Heart right ventricle (tissue), 16 donors: Measurements from ENCODE around the gene ETS1. TPM values are rescaled to one million over a fixed set of nuclear protein-coding genes. Genes with fewer than 3 reads are reported as not detected.

Source experiments
- ATAC-seq, 8 donors: fragments of 200-7000 bp; cut with Tn5 transposase; one replicate each; pipeline ENCODE4 v1.9.1; 2020; ENCODE audit warnings: mild to moderate bottlenecking in 8 of 8, moderate library complexity in 8 of 8, moderate number of reproducible peaks in 1 of 8
- DNase-seq, 2 donors: peaks; one replicate each; pipeline ENCODE4 v3.0.0-alpha.2; 2020
- H3K27ac ChIP-seq, 10 donors: fragments of 200-600 bp; sonication (generic) in 2 of 10; one replicate each; pipeline versions ENCODE4 v1.5.0 to v1.8.0; 2020 to 2022; ENCODE audit warnings: mild to moderate bottlenecking in 3 of 10
- H3K27me3 ChIP-seq, 7 donors: fragments of 200-600 bp; one replicate each; pipeline ENCODE4 v1.8.0; 2021 to 2022; ENCODE audit warnings: mild to moderate bottlenecking in 2 of 7
- H3K36me3 ChIP-seq, 9 donors: fragments of 200-600 bp; sonication (generic) in 1 of 9; one replicate each; pipeline versions ENCODE4 v1.5.0 to v1.8.0; 2020 to 2022; ENCODE audit warnings: mild to moderate bottlenecking in 2 of 9
- H3K4me1 ChIP-seq, 9 donors: fragments of 200-600 bp; sonication (generic) in 1 of 9; one replicate each; pipeline versions ENCODE4 v1.5.0 to v1.8.0; 2020 to 2022; ENCODE audit warnings: mild to moderate bottlenecking in 4 of 9
- H3K4me3 ChIP-seq, 10 donors: fragments of 200-600 bp; sonication (generic) in 2 of 10; one replicate each; pipeline versions ENCODE4 v1.5.0 to v1.8.0; 2020 to 2022; ENCODE audit warnings: mild to moderate bottlenecking in 7 of 10, moderate library complexity in 2 of 10
- H3K9me3 ChIP-seq, 11 donors: fragments of 200-600 bp in 10 of 11; sonication (generic) in 2 of 11; one replicate each; pipeline versions ENCODE4 v1.5.0 to v1.8.0; 2013 to 2022; ENCODE audit warnings: mild to moderate bottlenecking in 2 of 11, control low read depth in 1 of 11, moderate library complexity in 1 of 11
- WGBS, 2 donors: extraction: QIAGEN DNeasy Blood & Tissue Kit; methylation state at CpG; one replicate each; pipeline ENCODE4 v1.1.7; 2013; ENCODE audit warnings: inconsistent platforms in 1 of 2; 5-methylcytosine and 5-hydroxymethylcytosine counted together
- intact Hi-C, 10 donors: fragments of 100-400 bp; cut with DNase I; formaldehyde crosslinking; loops; one replicate each; pipeline versions ENCODE4 v1.11.1 to v1.14.2; 2022
- polyA plus RNA-seq, 2 donors: library from polyadenylated mRNA; stranded (reverse); fragments of 200-250 nt; gene quantifications; one replicate each; pipeline ENCODE4 v1.2.3, GENCODE V29; 2013
- total RNA-seq, 10 donors: library from RNA; stranded (reverse); fragmentation: NEBNext Ultra II Directional in 3 of 10; extraction: Animal tissue kit (Norgen Biotek cat#: 25700) in 3 of 10; gene quantifications; one replicate each; pipeline versions ENCODE4 v1.2.1 to v1.2.4, GENCODE V29; 2021 to 2023
- TF ChIP-seq, protein P1 (sequence below), 9 donors: fragments of 200-600 bp; sonication (generic) in 2 of 9; IDR thresholded peaks; one replicate each; pipeline versions ENCODE4 v1.5.0 to v1.8.0; 2021 to 2022; ENCODE audit warnings: antibody characterized with exemption in 9 of 9, mild to moderate bottlenecking in 5 of 9, moderate library complexity in 1 of 9
- donor health status: Arrhythmogenic right ventricular cardiomyopathy.
- donor health status: ischemic (EF 13 %, LVEDD 7.1; RV severe dilation, severe dysfunction).
- donor health status: healthy with polysubstance abuse.
- donor health status: DM: no; HTN: yes; CAD: no.
- donor health status: DM: no; HTN: no; CAD: no.
- donor health status: ischemic (EF 25% LVEDD 6.9; RV normal size, moderate dysfunction).
- donor health status: ischemic (EF 25% LVEDD 5.7; RV mildly dilated, moderate dysfunction).
- donor health status: healthy.
- donor health status: DM: yes; HTN: yes; CAD: no.
- donor health status: Ischemic cardiomyopathy.
- donor health status: ischemic (EF 35%, LVEDD 5.7; RV mildly dilated, moderate dysfunction).
- donor health status: nonischemic (EF 11% LVEDD 7.7; RV severe dilation, severe dysfunction).
- donor health status: DM: yes; HTN: yes; CAD: no.
- donor health status: PGD.
- donor health status: ischemic (EF 29% LVEDD 5.4; RV normal size, mild dysfunction).
- donor health status: nonischemic (EF 23%, LVEDD 6.1; RV moderate dilation, normal function).

Gene ETS1
- total and polyA plus RNA-seq, 12 donors: 21.3 to 93.4 (median 50.7) TPM

DNA sequence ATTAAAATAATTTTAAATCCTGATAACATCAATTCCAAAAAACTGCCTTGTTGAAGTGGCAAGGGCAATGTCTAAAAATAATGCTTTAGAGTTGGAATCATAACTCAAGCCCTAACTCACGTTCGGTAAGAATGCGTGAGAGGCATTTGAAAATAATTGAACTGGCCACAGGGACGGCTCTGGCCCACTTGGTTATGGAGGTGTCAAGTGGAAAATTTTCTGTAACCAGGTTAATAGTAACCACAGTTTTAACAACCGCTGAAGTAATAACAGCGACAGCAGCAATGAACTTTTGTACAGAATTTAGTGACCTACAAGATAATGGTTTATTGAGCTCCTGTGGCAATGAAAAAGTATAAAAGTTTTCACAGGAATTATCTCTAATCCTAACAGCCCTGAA lies 79.4 kb downstream of the ETS1 start:
- TF ChIP-seq, protein P1, sequence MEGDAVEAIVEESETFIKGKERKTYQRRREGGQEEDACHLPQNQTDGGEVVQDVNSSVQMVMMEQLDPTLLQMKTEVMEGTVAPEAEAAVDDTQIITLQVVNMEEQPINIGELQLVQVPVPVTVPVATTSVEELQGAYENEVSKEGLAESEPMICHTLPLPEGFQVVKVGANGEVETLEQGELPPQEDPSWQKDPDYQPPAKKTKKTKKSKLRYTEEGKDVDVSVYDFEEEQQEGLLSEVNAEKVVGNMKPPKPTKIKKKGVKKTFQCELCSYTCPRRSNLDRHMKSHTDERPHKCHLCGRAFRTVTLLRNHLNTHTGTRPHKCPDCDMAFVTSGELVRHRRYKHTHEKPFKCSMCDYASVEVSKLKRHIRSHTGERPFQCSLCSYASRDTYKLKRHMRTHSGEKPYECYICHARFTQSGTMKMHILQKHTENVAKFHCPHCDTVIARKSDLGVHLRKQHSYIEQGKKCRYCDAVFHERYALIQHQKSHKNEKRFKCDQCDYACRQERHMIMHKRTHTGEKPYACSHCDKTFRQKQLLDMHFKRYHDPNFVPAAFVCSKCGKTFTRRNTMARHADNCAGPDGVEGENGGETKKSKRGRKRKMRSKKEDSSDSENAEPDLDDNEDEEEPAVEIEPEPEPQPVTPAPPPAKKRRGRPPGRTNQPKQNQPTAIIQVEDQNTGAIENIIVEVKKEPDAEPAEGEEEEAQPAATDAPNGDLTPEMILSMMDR (IDR thresholded peaks at IDR 0.05): no peak
- H3K27ac ChIP-seq: peak overlapping the region; percentile 79 to 97 (median 88)
- H3K27me3 ChIP-seq: no peaks in the 10 kb centered on the region
- H3K9me3 ChIP-seq: no peaks in the 10 kb centered on the region
- no peak for ATAC-seq
- intact Hi-C loops: loop anchor here in 3 of 10 donors (5.0 to 10.0 kb wide), 3 partner anchors 36 to 213 kb away; no protein-coding TSS in a partner anchor
- DNase-seq: no peak
- peaks cover 0 to 42% (median 3%) of the 10 kb centered on the region in 9 donors for H3K36me3 ChIP-seq
- peaks cover 24 to 100% (median 100%) of the 10 kb centered on the region in 9 donors for H3K4me1 ChIP-seq
- WGBS, 2 donors: 14 to 21% methylated on average over 6 of the region's 6 CpGs
- peak overlapping the region in 9 of 10 donors; percentile 8 to 48 (median 37) for H3K4me3 ChIP-seq

DNA sequence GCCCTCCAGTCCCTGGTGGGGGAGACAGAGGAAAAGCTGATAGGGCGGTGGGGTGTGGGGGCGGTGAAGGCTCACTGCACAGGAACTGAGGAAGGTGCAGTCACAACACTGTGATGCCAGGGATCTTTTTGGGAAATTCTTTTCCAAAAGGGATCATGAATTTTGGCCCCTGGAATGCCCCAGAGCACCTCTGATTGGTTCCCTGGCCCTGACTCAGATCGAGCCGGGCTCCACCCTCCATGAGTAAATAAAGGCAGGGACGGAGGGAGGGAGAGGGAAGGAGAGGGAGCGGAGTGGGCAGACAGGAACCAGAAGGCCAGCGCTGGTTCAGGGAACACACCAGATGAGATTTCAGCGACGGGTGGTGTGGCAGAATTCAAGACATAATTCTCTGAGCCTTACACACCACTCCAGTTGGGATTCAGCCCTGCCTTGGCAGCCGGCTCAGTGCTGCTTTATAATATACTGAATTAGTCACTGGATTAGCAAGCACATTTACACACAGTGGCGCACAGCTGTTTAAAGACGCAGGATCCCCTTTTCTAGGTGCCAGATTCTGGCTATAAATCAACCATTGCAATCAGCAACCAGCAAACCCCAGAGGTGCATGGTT lies 80.3 kb downstream of the ETS1 start:
- peak; percentile 75 to 79 for DNase-seq
- intact Hi-C loops: loop anchor here in 3 of 10 donors (5.0 to 10.0 kb wide), 3 partner anchors 35 to 212 kb away; no protein-coding TSS in a partner anchor
- Histone ChIP-seq H3K36me3 (peaks cover 0 to 34% (median 0%) of the 10 kb centered on the region in 9 donors), H3K27me3 (no peaks in the 10 kb centered on the region), H3K4me1 (peaks cover 30 to 100% (median 100%) of the 10 kb centered on the region in 9 donors), H3K27ac (peak overlapping the region; percentile 79 to 97 (median 88)), H3K4me3 (peak overlapping the region; percentile 8 to 48 (median 36)), H3K9me3 (no peaks in the 10 kb centered on the region)
- ATAC-seq: peak; percentile 76 to 96 (median 80)
- WGBS, 2 donors: 9 to 10% methylated on average over 12 of the region's 12 CpGs
- TF ChIP-seq, protein P1 (IDR thresholded peaks at IDR 0.05): no peak

DNA sequence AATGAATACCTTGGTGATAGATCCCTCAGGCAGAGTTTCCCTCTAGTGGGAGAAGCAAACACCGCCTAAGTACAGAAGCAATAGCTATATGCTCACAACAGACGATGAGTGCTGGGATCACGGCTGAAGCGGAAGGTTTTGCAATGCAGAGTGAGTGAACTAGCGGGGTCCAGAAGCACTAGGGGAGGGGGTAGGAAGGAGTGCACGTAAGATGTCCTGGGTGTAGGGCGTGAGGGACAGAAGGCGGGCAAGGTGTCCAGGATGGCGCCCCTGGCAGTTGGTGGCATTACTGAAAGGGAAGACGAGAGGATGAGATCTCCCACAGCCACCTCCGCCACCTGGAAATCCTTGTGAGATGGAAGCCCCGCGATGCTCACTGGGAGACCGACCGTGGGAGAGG lies 81.0 kb downstream of the ETS1 start:
- no peaks in the 10 kb centered on the region for H3K9me3 ChIP-seq
- TF ChIP-seq, protein P1 (IDR thresholded peaks at IDR 0.05): peak in 4 of 9 donors; percentile 1 to 27 (median 16)
- intact Hi-C loops: loop anchor here in 3 of 10 donors (5.0 to 10.0 kb wide), 3 partner anchors 34 to 212 kb away; no protein-coding TSS in a partner anchor
- H3K27ac ChIP-seq: peak overlapping the region in 9 of 10 donors; percentile 79 to 97 (median 88)
- H3K36me3 ChIP-seq: peaks cover 0 to 26% (median 0%) of the 10 kb centered on the region in 9 donors
- H3K27me3 ChIP-seq: no peaks in the 10 kb centered on the region
- ATAC-seq (no peak), DNase-seq (no peak)
- 70 to 77% methylated on average over 15 of the region's 15 CpGs for WGBS, 2 donors
- H3K4me1 ChIP-seq: peaks cover 32 to 100% (median 100%) of the 10 kb centered on the region in 9 donors
- peak overlapping the region in 4 of 10 donors; percentile 37 to 48 (median 44) for H3K4me3 ChIP-seq

DNA sequence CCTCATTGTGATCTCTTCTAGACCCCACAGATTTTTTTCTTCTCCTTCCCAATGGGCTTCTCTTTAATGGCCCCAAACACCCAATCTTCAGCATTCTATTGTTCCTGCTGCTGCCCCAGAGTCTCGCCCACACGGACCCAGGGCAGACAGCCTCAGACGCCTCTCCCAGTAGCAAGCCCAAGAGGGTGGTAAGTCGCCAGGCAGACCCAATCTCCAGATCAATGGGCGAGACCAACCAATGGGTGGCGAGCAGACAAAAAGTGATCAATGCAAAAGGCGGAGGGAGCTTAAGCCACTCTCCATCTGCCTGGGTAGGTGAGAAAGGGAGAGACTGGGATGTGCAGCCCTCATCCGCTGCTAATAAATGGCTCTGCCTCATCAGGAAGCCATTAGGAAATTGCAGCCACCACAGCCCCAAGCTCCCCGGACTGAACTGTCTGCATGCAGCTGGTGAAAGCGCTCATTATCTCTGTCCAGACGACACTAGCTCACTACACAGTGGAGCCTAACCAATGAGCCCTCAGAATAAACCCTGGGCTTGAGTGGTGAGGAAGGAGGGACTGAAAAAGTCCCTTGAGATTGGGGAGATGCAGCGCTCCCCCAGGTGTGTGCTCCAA lies 81.8 kb downstream of the ETS1 start:
- intact Hi-C loops: loop anchor here in 3 of 10 donors (5.0 to 10.0 kb wide), 3 partner anchors 33 to 211 kb away; no protein-coding TSS in a partner anchor
- no peak for DNase-seq
- TF ChIP-seq, protein P1 (IDR thresholded peaks at IDR 0.05): no peak
- no peaks in the 10 kb centered on the region for H3K9me3 ChIP-seq
- H3K27ac ChIP-seq: peak overlapping the region in 9 of 10 donors; percentile 41 to 97 (median 88)
- 59 to 60% methylated on average over 12 of the region's 12 CpGs for WGBS, 2 donors
- peak in 3 of 8 donors; percentile 15 to 21 (median 19) for ATAC-seq
- H3K4me3 ChIP-seq: peak overlapping the region in 2 of 10 donors; percentile 20 to 47
- H3K27me3 ChIP-seq: no peaks in the 10 kb centered on the region
- H3K36me3 ChIP-seq: peaks cover 0 to 20% (median 0%) of the 10 kb centered on the region in 9 donors
- H3K4me1 ChIP-seq: peaks cover 34 to 100% (median 100%) of the 10 kb centered on the region in 9 donors
